HCT116 (cell line): ENCODE results near the gene IL18. TPM values are rescaled to one million over a fixed set of nuclear protein-coding genes. Genes with fewer than 3 reads are reported as not detected.

ENCODE experiments used
- ATAC-seq: fragments of 200-7000 bp; cut with Tn5 transposase; 2 replicates; pipeline ENCODE4 v1.9.1; 2020; ENCODE audit warnings: mild to moderate bottlenecking, moderate library complexity
- BruUV-seq: library from RNA; stranded (reverse); fragments of 400-500 nt; replicated peaks from 2 replicates; lab custom pipeline; 2021; lab: Mats Ljungman, UMichigan
- CTCF ChIA-PET: fragments of 300-600 bp; sonication (Branson Sonifier 250); formaldehyde crosslinking; loops from one replicate; lab custom pipeline; 2021; ENCODE audit warnings: antibody characterized with exemption; lab: Charles Lee
- POLR2A ChIA-PET: fragments of 300-600, 350-600 bp; sonication (Branson Sonifier 250); formaldehyde crosslinking; loops from one replicate; lab custom pipeline; 2021; ENCODE audit warnings: antibody characterized with exemption; lab: Charles Lee
- RAD21 ChIA-PET, 2 experiments: fragments of 300-600 bp; sonication (Branson Sonifier 250); formaldehyde crosslinking; loops; one replicate each; lab custom pipeline; 2023; ENCODE audit warnings: low total read pairs in 2 of 2; ENCODE audit not compliant: uncharacterized antibody in 2 of 2, unreplicated experiment in 2 of 2, low non-redundant PET in 1 of 2; lab: Charles Lee
- DNase-seq: peaks from one replicate; pipeline ENCODE4 v3.0.0-alpha.2; 2010; ENCODE audit warnings: low read depth, low spot score
- H2AFZ ChIP-seq: fragments of 200-600 bp; shearing (Covaris generic), sonication (generic); 2 replicates; pipeline ENCODE4 v1.6.1; 2017; ENCODE audit warnings: low read depth, mixed run types, mixed read lengths, antibody characterized with exemption, low read length; ENCODE audit not compliant: poor library complexity, severe bottlenecking
- H3K27ac ChIP-seq: 2 replicates; pipeline ENCODE4 v1.5.1; 2012; ENCODE audit warnings: low read depth, low read length
- H3K27me3 ChIP-seq: fragments of 200-600 bp; sonication (generic); 2 replicates; pipeline ENCODE4 v1.6.1; 2016; ENCODE audit warnings: mixed run types, low read length, mixed read lengths; ENCODE audit not compliant: insufficient read depth
- H3K36me3 ChIP-seq, 2 experiments: fragments of 200-500 bp in 1 of 2; fragments of 200-600 bp in 1 of 2; sonication (Bioruptor generic) in 1 of 2; sonication (generic) in 1 of 2; 2 replicates each; pipeline versions ENCODE4 v1.5.1 to v1.6.1; 2014 to 2016; ENCODE audit warnings: low read length in 2 of 2, inconsistent platforms in 1 of 2, mixed read lengths in 1 of 2, mixed run types in 1 of 2; ENCODE audit not compliant: insufficient read depth in 2 of 2, control insufficient read depth in 1 of 2
- H3K4me1 ChIP-seq, 2 experiments: fragments of 200-600 bp in 1 of 2; sonication (generic) in 1 of 2; 2 replicates each; pipeline versions ENCODE4 v1.5.1 to v1.6.1; 2012 to 2017; ENCODE audit warnings: low read length in 2 of 2, inconsistent platforms in 1 of 2, mild to moderate bottlenecking in 1 of 2, mixed read lengths in 1 of 2, mixed run types in 1 of 2, moderate library complexity in 1 of 2; ENCODE audit not compliant: insufficient read depth in 2 of 2, control insufficient read depth in 1 of 2
- H3K4me2 ChIP-seq: fragments of 200-600 bp; sonication (generic); 2 replicates; pipeline ENCODE4 v1.6.1; 2017; ENCODE audit warnings: mixed run types, low read length, mixed read lengths
- H3K4me3 ChIP-seq, 2 experiments: fragments of 200-600 bp in 1 of 2; sonication (generic) in 1 of 2; replicated peaks in 1 of 2; 2 replicates each; pipeline ENCODE4 v1.5.1; 2011 to 2016; ENCODE audit warnings: low read length in 2 of 2, control low read depth in 1 of 2, low read depth in 1 of 2, mild to moderate bottlenecking in 1 of 2, mixed read lengths in 1 of 2, mixed run types in 1 of 2
- H3K79me2 ChIP-seq: fragments of 200-600 bp; sonication (generic); 2 replicates; pipeline ENCODE4 v1.6.1; 2017; ENCODE audit warnings: mild to moderate bottlenecking, mixed run types, low read length, moderate library complexity, mixed read lengths; ENCODE audit not compliant: insufficient read depth
- H3K9ac ChIP-seq: fragments of 200-600 bp; sonication (generic); 2 replicates; pipeline ENCODE4 v1.6.1; 2016; ENCODE audit warnings: low read length, mixed read lengths
- H3K9me2 ChIP-seq: fragments of 200-600 bp; sonication (generic), shearing (Covaris generic); 2 replicates; pipeline ENCODE4 v1.6.1; 2017; ENCODE audit warnings: mixed run types, mild to moderate bottlenecking, moderate library complexity; ENCODE audit not compliant: insufficient read depth
- H3K9me3 ChIP-seq, 2 experiments: fragments of 200-500 bp in 1 of 2; fragments of 200-600 bp in 1 of 2; sonication (Bioruptor generic) in 1 of 2; sonication (generic) in 1 of 2; 2 replicates each; pipeline ENCODE4 v1.6.1; 2014 to 2017; ENCODE audit warnings: low read length in 2 of 2, mixed read lengths in 2 of 2, inconsistent platforms in 1 of 2, low read depth in 1 of 2, mild to moderate bottlenecking in 1 of 2, mixed run types in 1 of 2, moderate library complexity in 1 of 2; ENCODE audit not compliant: control insufficient read depth in 1 of 2, insufficient read depth in 1 of 2
- H4K20me1 ChIP-seq: fragments of 200-600 bp; sonication (generic), shearing (Covaris generic); 2 replicates; pipeline ENCODE4 v1.6.1; 2017; ENCODE audit warnings: mixed run types, mild to moderate bottlenecking, moderate library complexity; ENCODE audit not compliant: insufficient read depth
- CBX3 ChIP-seq: IDR thresholded peaks from 2 replicates; pipeline ENCODE4 v1.6.1; 2012; ENCODE audit warnings: low read depth
- EGR1 ChIP-seq: IDR thresholded peaks from 2 replicates; pipeline ENCODE4 v1.6.1; 2012; ENCODE audit warnings: low read depth
- ELF1 ChIP-seq: IDR thresholded peaks from 2 replicates; pipeline ENCODE4 v1.6.1; 2012; ENCODE audit warnings: low read depth, borderline replicate concordance
- EZH2 ChIP-seq: fragments of 200-600 bp; sonication (generic); IDR thresholded peaks from 2 replicates; pipeline ENCODE4 v1.6.1; 2017; ENCODE audit warnings: antibody characterized with exemption, mixed run types
- FOSL1 ChIP-seq: IDR thresholded peaks from 2 replicates; pipeline ENCODE4 v1.6.1; 2012; ENCODE audit warnings: low read depth
- JUND ChIP-seq: IDR thresholded peaks from 2 replicates; pipeline ENCODE4 v1.6.1; 2012
- POLR2A ChIP-seq: IDR thresholded peaks from 2 replicates; pipeline ENCODE4 v1.7.0; 2011; ENCODE audit warnings: borderline replicate concordance; ENCODE audit not compliant: insufficient read depth, insufficient read length; ENCODE audit errors: extremely low read depth
- POLR2AphosphoS5 ChIP-seq: IDR thresholded peaks from 2 replicates; pipeline ENCODE4 v1.6.1; 2011; ENCODE audit warnings: mild to moderate bottlenecking, low read depth, low read length, moderate library complexity
- SIN3A ChIP-seq: IDR thresholded peaks from 2 replicates; pipeline ENCODE4 v1.6.1; 2012; ENCODE audit warnings: low read depth
- TCF7L2 ChIP-seq: IDR thresholded peaks from 2 replicates; pipeline ENCODE4 v1.7.0; 2011; ENCODE audit warnings: borderline replicate concordance, inconsistent platforms; ENCODE audit not compliant: insufficient read depth, insufficient read length; ENCODE audit errors: extremely low read depth
- YY1 ChIP-seq: IDR thresholded peaks from 2 replicates; pipeline ENCODE4 v1.6.1; 2011; ENCODE audit warnings: low read length, low read depth, moderate library complexity, mild to moderate bottlenecking; ENCODE audit not compliant: insufficient replicate concordance; ENCODE audit errors: extremely low read depth
- ZFX ChIP-seq: fragments of 450-650 bp; IDR thresholded peaks from 2 replicates; pipeline ENCODE4 v1.6.1; 2017
- intact Hi-C: fragments of 100-400 bp; cut with micrococcal nuclease; formaldehyde crosslinking; loops from 2 replicates; pipeline ENCODE4 v1.10.0; 2022
- total RNA-seq: library from RNA; stranded (reverse); gene quantifications from one replicate; pipeline ENCODE4 v1.2.1, GENCODE V29; 2021; ENCODE audit not compliant: unreplicated experiment
- TF ChIP-seq, protein P1 (sequence below), 3 experiments: fragments of 200-600 bp in 1 of 3; sonication (generic) in 1 of 3; IDR thresholded peaks in 2 of 3; conservative IDR thresholded peaks in 1 of 3; 2 replicates each; pipeline ENCODE4 v1.5.1; 2012 to 2017; ENCODE audit warnings: low read depth in 2 of 3, low read length in 2 of 3, antibody characterized with exemption in 1 of 3, borderline replicate concordance in 1 of 3, control low read depth in 1 of 3, mild to moderate bottlenecking in 1 of 3, mixed read lengths in 1 of 3, mixed run types in 1 of 3, moderate library complexity in 1 of 3; ENCODE audit not compliant: insufficient read depth in 1 of 3
- TF ChIP-seq, protein P2 (sequence below): IDR thresholded peaks from 2 replicates; pipeline ENCODE4 v1.6.1; 2012

The IL18 gene
- total RNA-seq, 1 experiment from 2014 or later = 112 TPM

DNA sequence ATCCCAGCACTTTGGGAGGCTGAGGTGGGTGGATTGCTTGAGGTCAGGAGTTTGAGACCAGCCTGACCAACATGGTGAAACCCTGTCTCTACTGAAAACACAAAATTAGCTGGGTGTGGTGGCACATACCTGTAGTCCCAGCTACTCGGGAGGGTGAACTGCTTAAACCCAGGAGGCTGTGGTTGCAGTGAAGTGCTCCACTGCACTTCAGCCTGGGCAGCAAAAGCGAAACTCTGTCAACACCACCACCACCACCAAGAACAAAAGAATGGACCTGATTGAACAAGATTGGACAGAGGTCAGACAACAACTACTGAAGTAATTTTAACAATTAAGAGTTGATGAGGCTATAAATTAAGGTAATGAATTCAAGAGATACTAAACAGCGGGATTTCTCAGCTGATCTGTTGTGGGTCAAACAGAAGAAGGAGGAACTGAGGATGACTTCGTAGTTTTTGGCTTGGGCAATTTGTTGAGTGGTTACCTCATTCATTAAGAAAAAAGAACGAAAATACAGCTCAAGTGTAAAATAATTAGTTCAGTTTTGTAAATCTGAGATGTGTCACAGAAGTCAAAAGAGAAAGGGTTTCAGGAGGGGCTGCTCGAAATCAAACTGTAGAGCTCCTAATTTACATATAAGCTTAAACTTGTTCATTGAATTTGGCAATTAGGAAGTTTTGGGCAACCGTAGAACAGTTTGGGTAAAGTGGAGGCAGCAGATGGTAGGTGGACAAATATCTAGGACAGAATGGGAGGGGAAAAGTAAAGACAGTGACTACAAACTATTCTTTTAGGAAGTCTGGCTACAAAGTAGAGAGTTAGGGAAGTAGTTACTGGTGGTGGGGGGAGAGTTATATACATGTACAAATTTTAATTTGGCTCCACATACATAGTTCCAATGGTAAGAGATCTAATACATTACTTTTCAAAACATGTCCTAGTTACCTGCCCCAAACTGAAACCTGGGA, 4.5 kb downstream of the IL18 start:
- BruUV-seq = no TSS peak
- no peaks in the 10 kb centered on the region for H4K20me1 ChIP-seq
- no peaks in the 10 kb centered on the region for H3K27me3 ChIP-seq
- POLR2A ChIA-PET = no interaction called here
- peak overlapping the region in 1 of 2 experiments; percentile 21; a peak in 2 of 4 replicates for H3K4me3 ChIP-seq
- H3K79me2 ChIP-seq = peaks cover 87% of the 10 kb centered on the region
- intact Hi-C loops = loop anchor here (5.0 kb wide), 2 partner anchors 37 to 282 kb away; partner anchors contain the start of genes CFAP68 and FDXACB1
- H3K27ac ChIP-seq = peak overlapping the region; percentile 86
- CTCF ChIA-PET = no interaction called here
- no peak for TF ChIP-seq YY1
- no peak for TF ChIP-seq SIN3A
- no peaks in the 10 kb centered on the region for H3K9me3 ChIP-seq
- DNase-seq = no peak
- peak overlapping the region; percentile 76 for H3K4me2 ChIP-seq
- RAD21 ChIA-PET = interaction anchor here in 1 of 2 experiments (0.7 kb wide), 1 partner anchor 39 kb away, joined by 4 read pairs; no protein-coding TSS in a partner anchor
- no peaks in the 10 kb centered on the region for H3K9me2 ChIP-seq
- H3K4me1 ChIP-seq = peaks cover 47 to 86% of the 10 kb centered on the region in 2 experiments
- H3K36me3 ChIP-seq = peaks cover 0 to 20% of the 10 kb centered on the region in 2 experiments; a peak in 2 of 4 replicates
- no peak overlapping the region for H2AFZ ChIP-seq
- no peak for ATAC-seq
- peak overlapping the region; percentile 30 for H3K9ac ChIP-seq

DNA sequence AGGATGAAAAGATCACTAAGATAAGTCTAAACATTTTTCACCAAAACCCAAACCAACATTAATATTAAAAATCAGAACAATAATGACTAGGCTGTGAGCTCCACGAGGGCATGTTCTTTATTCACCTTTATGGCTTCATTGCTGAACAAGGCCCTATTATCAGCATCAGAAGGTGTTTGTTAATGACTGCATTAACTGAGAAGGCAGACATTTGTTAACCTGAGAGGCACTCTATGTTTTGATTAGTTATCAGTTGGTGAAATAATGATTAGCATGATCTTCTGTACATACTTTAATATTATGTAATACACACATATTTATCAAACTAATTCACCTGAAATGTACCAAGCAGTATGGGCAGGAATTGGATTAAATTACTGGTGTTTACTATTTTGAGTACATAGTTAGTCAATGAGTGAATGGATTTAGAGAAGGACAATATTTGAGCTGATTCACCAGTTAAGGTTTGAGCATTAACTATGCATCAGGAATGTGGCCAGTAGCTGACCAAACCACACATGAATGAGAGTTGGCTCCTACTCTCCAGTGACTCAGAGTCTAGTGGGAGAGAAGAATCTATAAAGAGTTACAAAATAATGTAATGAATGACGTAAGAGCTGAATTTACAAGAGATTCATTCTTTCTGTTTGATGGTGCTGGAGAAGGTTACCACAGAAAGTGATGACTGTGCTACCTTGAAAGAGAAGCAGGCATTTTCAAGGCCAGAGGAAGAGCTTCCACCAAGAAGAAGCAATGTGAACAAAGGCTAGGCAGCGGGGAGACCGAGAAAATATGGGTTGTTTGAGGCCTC, 6.7 kb downstream of the IL18 start:
- no TSS peak for BruUV-seq
- Histone ChIP-seq H4K20me1 (no peaks in the 10 kb centered on the region), H3K4me1 (peaks cover 39 to 69% of the 10 kb centered on the region in 2 experiments), H3K9ac (peak overlapping the region; percentile 61), H3K4me2 (peak overlapping the region; percentile 76), H3K9me2 (no peaks in the 10 kb centered on the region), H3K36me3 (peaks cover 4 to 36% of the 10 kb centered on the region in 2 experiments; a peak in 3 of 4 replicates), H3K9me3 (no peaks in the 10 kb centered on the region), H3K27me3 (no peaks in the 10 kb centered on the region), H3K79me2 (peaks cover 69% of the 10 kb centered on the region), H2AFZ (no peak overlapping the region), H3K4me3 (peak overlapping the region in 1 of 2 experiments; percentile 24; a peak in 2 of 4 replicates), H3K27ac (peak overlapping the region; percentile 86)
- intact Hi-C loops = loop anchor here (5.0 kb wide), 1 partner anchor 35 kb away; no protein-coding TSS in a partner anchor
- RAD21 ChIA-PET = interaction anchor here (0.5 to 1.2 kb wide), 3 partner anchors 10 to 35 kb away, joined by 3 to 5 read pairs (median 4); no protein-coding TSS in a partner anchor
- peak; percentile 93 for ATAC-seq
- peak; percentile 98 for DNase-seq
- POLR2A ChIA-PET = interaction anchor here (0.6 to 2.3 kb wide), 6 partner anchors 8 to 129 kb away, joined by 3 to 10 read pairs (median 3); no protein-coding TSS in a partner anchor
- CTCF ChIA-PET = interaction anchor here (1.1 to 1.4 kb wide), 3 partner anchors 18 to 44 kb away, joined by 3 to 4 read pairs (median 3); partner anchors contain the start of gene BCO2
- TF ChIP-seq, protein P1, sequence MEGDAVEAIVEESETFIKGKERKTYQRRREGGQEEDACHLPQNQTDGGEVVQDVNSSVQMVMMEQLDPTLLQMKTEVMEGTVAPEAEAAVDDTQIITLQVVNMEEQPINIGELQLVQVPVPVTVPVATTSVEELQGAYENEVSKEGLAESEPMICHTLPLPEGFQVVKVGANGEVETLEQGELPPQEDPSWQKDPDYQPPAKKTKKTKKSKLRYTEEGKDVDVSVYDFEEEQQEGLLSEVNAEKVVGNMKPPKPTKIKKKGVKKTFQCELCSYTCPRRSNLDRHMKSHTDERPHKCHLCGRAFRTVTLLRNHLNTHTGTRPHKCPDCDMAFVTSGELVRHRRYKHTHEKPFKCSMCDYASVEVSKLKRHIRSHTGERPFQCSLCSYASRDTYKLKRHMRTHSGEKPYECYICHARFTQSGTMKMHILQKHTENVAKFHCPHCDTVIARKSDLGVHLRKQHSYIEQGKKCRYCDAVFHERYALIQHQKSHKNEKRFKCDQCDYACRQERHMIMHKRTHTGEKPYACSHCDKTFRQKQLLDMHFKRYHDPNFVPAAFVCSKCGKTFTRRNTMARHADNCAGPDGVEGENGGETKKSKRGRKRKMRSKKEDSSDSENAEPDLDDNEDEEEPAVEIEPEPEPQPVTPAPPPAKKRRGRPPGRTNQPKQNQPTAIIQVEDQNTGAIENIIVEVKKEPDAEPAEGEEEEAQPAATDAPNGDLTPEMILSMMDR (IDR thresholded peaks at IDR 0.05 in 2 of 3, conservative IDR thresholded peaks at IDR 0.05 in 1 of 3; ENCODE audit: borderline replicate concordance in 1 of 3, insufficient read depth in 1 of 3, low read depth in 2 of 3, low read length in 2 of 3) = no peak
- TF ChIP-seq ELF1 (no peak), CBX3 (peak; percentile 83), FOSL1 (peak; percentile 98), EGR1 (peak; percentile 67), TCF7L2 (peak; percentile 84), POLR2A (no peak), YY1 (peak; percentile 37), POLR2AphosphoS5 (peak; percentile 61; the same call in 1 of the 2 replicates), JUND (peak; percentile 99), ZFX (no peak), EZH2 (no peak)
- TF ChIP-seq, protein P2, sequence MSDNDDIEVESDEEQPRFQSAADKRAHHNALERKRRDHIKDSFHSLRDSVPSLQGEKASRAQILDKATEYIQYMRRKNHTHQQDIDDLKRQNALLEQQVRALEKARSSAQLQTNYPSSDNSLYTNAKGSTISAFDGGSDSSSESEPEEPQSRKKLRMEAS = peak; percentile 76; the same call in 1 of the 2 replicates
